Measurements from ENCODE around the gene DYRK2.
A peak's percentile ranks its signal among the peaks of the same experiment; 100 is the strongest.

The DYRK2 gene

DNA sequence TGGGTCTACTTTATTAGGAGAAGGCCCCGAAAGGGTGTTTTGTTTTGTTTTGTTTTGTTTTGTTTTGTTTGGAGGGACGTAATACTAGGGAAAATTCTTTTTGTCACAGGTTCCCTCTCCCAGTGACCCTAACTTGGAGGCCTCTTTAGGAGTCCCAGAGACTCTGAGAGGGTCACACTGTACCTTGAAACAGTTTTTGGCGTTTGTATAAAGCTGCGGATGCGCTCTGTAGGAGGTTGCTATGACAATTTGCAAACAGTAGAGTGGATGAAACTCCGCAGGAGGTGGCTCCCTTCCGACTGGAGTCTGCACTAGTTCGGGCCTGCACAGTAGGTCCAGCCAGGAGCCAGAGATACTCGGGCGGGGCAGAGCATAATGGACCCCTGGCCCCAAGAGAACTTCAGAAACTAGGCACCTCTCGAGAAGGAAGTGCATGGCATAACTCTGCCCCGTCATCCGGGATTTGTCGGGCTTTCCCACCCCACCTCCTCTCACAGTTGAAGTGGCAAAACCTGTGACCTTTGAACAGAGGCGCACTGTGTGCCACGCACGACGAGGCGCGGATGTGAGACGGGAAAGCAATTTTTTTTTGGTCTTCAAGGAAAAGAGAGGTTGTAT lies 1.3 kb upstream of the DYRK2 start:
- DNase-seq: no peak

GRCh38 chr12:67647799-67648520 lies 585 bp upstream of the DYRK2 start:
- peak; percentile 80 for DNase-seq

DNA sequence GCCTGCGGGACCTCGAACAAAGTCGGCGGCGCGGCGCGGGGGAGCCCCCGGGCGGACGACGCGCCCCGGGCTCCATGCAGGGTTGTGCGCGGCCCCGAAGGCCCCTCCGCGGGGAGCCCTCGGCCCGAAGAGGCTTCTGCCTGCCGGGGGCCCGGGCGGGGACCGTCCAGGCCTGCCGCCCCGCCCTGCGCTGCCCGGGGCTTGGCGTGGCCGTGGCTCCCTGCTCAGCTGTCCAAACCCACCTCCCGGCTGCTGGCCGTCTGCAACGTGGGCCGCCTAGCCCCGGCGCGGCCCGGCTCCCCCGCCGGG lies 670 bp downstream of the DYRK2 start:
- no peak for DNase-seq

DNA sequence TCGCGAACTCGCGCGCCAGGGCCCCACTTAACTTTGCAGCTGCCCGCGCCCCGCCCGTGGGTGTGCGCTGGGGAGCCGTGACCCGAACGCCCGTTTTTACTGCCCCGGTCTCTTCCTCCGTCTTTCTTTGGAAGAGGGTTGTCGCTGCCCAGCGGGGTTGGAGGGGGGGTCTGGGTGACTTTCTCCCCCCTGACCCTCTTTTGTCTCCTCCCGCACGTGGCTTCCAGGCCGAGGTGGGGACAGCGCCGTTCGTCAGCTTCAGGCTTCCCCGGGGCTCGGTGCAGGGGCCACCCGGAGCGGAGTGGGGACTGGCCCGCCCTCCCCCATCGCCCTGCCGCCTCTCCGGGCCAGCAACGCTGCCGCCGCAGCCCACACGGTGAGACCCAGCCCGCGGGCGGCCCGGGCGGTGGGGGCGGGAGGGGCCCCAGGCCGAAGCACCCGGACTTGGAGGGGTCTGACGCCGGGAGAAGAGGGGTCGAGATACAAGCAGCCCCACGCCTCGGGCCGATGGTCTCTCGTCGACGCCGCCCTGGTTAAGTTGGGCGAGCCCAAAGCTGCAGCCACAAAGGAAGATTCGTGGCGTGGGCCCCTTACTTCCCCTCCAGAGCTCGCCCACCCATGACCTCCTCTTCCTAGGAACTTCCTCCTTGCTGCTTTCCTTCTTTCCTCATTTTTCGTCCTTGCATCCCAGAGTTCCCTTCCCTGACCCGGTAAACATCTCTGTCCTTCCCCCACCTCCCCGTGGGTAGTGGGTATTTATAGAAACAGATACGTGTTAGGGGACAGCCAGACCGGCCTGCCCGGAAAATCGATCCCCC lies 1.2 kb downstream of the DYRK2 start:
- no peak for DNase-seq

DNA sequence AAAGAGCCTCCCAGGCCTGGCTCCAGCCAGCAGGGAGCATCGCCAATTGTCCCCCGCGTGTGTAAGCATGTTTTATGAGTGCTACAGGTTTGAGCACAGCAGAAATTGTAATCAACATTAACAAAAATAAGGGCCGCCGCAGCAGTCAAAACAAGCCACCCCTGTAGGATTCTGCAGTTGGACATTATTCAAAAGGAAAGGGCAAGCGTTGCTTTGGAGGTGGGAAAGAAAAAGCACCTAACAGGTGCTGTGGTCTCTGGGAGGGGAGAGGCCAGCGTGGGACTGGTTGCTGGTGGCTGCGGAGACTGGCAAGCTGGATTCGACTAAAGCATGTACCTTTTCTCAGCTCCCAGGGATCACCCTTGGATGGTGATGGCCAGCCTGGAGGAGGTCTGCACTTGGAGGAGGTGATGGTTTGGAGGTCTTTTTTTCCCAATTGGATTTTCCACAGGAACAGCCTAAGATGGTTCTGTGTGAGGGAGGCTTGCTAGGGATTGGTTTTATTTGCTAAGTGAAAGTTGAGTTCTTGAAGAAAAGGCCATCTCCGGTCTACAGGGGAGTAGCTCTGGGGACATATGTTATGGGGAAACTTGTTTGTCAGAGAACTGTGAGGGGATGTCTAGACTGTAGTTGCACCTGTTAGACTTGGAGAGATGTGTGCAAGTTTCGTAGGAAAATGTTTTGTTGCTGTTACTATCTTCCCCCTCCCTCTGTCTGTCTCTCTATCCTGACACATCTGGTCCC lies 2.0 kb downstream of the DYRK2 start:
- DNase-seq: no peak

GRCh38 chr12:67651132-67651695 lies 2.7 kb downstream of the DYRK2 start:
- DNase-seq: peak; percentile 53

DNA sequence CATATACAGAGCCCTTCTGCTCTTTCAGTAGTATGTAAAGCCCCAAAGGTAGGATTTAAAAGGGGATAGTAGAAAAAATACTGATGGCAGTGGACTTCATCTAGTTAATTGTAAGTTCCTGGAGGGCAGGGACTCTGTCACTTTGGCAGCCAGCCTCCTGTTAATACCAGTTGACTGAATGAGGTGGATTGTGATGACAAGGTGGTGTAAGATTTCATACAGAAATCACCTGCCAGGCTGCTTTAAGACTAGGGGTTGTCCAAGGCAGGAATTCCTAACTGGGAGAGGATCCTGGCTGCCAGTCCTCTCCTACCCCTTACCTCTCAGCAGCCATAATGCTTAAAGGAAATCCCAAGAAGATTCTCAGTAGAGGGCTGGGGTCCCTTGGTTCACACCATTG lies 7.3 kb downstream of the DYRK2 start:
- no peak for DNase-seq

DNA sequence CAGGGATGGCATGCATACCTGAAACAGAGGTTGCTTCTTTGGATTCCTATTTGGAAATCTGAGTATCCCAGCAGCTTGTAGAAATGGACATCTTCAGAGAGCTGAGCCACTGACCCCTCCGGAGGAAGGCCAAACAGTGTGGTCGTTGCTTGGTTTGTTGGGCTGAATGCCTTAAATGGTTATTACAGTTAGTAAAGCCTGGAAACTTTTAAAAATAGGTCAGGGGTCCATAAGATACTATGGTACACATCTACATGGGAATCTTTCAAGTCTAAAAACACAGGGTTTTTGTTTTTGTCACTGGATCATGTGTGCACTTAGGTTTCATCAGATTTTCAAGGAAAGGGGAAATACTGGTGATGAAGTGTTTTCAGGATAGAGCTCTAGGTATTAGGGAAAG lies 7.7 kb downstream of the DYRK2 start:
- DNase-seq: no peak

- no peak for DNase-seq
Observed at GRCh38 chr12:67658486-67658885, 9.9 kb downstream of the DYRK2 start.

- DNase-seq: no peak
Observed at GRCh38 chr12:67659292-67659691, 10.7 kb downstream of the DYRK2 start.

GRCh38 chr12:67661311-67662021 lies 12.9 kb downstream of the DYRK2 start:
- DNase-seq: peak; percentile 52

- peak; percentile 50 for DNase-seq
Observed at GRCh38 chr12:67662910-67663538, 14.5 kb downstream of the DYRK2 start.

DNA sequence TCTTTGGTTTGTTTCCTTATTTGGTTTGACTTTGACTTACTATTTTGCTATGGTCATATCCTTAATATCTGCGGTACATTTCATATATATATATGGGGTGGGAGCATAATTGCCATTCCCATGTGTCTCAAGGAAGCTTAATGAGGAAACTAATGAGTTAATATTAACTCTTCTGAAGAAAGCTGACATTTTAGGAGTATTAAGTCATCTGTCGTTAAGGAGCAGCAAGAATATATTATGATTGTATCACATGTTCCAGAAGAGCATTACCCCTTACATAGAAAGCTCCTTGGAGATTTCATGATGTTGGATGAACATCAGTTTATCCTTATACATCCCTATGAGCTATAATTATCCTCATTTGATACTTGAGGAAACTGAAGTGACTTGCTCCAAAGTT lies 15.6 kb downstream of the DYRK2 start:
- no peak for DNase-seq

- DNase-seq: no peak
Observed at GRCh38 chr12:67665679-67666078, 17.1 kb downstream of the DYRK2 start.

DNA sequence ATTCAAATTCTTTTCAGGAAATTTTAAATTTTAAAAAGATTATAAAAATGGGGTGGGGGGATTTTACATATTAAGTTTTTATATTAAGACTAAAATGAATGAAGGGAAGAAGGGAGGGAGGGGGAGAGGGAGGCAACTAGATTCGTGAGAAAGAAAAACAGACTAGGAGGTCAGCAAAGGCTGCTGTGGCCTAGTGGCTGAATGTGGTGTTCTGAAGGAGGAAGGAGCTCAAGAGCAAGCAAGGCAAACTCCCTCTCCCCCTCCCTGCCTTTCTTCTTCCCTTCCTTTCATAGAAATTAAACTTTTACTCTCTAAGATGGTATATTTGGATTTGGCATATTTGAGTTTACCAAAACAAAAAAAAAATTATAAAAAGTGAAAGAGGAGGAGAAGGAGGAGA lies 18.1 kb downstream of the DYRK2 start:
- no peak for DNase-seq

DNA sequence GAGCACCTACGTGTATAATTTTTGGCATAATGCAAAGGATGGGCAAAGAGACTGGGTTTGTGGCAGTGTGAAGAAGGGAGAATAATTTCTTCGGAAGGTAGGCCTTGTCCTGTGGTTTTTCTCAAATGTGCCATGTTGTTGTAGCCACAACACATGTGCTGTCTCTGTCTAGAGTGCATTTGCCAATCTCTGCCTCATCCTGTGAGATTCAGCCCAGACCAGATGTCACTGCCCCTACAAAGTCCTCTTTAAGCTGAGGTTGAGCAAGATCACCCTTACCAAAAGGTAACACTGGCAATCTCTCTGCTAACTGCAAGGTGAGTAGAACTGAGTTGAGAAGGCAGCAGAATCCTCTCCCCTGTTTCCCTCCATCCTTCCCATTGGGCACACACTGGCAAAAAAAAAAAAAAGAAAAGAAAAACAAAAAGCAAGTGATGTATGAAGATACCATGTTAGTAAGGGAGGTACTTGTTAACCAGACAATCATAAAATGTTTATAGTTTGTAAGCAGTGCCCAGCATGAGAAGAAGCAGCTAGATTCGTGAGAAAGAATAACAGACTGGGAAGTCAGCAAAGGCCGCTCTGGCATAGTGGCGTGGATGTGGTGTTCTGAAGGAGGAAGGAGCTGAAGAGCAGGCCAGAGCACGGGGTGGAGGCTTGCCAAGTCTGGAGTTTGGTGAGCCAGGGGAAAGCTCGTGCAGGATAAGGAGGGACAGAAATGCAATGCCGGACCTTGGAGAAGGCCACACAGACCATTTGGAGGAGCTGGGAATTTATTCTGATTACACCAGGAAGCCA lies 18.9 kb downstream of the DYRK2 start:
- peak; percentile 21 for DNase-seq

DNA sequence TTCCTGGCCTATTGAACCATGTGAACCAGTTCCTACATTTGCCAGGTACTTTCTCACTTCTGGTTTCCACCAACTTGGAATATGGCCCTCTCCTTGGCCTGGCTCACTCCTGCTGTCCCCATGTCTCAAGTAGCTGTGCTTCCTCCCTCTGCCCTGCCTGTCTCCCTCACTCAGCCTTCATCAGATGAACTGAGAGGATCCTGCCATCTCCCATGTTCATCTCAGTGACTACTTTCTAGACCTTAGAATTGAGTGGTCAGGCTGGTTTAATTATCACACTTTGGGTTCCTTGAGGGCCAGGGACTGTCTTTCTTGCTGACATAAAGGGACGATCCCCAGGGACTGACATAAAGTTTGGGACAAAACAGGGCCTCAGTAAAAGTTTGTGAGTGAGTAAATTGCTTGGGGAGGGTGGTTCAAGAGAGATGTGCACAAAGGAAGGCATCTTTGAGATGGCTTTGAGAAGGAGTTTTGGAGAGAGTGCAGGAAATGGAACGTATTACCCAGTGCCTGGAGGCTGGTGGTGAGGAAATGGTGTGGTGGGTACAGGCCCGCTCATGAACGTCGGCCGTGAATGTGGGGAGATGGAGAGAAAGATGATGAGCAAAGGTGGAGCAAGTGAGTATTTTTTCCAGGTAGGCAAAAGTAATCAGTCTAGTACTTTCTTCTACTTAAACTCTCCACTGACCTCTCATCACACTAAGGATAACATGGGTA lies 20.8 kb downstream of the DYRK2 start:
- no peak for DNase-seq

- no peak for DNase-seq
Observed at GRCh38 chr12:67669934-67670631, 21.5 kb downstream of the DYRK2 start.

GRCh38 chr12:67671419-67671818 lies 22.9 kb downstream of the DYRK2 start:
- no peak for DNase-seq

- no peak for DNase-seq
Observed at GRCh38 chr12:67671892-67672291, 23.3 kb downstream of the DYRK2 start.
